ENCODE data around the gene RFFL.

Gene RFFL

GRCh38 chr17:34980681-34981537 lies 82.6 kb downstream of the RFFL start:
- Histone ChIP-seq H3K9ac (ENCODE audit: insufficient read length, low read depth) (peak overlapping the region; percentile 94), H3K27me3 (ENCODE audit: insufficient read depth, insufficient read length) (no peaks in the 10 kb centered on the region), H3K4me1 (ENCODE audit: insufficient read depth, insufficient read length) (no peaks in the 10 kb centered on the region), H3K36me3 (ENCODE audit: insufficient read depth, insufficient read length, low read length) (peaks cover 34% of the 10 kb centered on the region), H3K4me3 (ENCODE audit: insufficient read length, low read depth) (peak overlapping the region; percentile 77), H3K9me3 (ENCODE audit: insufficient read depth, low read length) (no peaks in the 10 kb centered on the region)
- DNase-seq (ENCODE audit: low read depth, low spot score), result peak; percentile 57
- TF ChIP-seq SUZ12 (IDR thresholded peaks at IDR 0.05; ENCODE audit: extremely low read depth, insufficient read depth, insufficient read length) (no peak), YY1 (IDR thresholded peaks at IDR 0.05; ENCODE audit: insufficient read depth, insufficient read length) (no peak), ZNF274 (IDR thresholded peaks at IDR 0.05; ENCODE audit: low read depth, low read length) (no peak)

GRCh38 chr17:34980353-34980680 lies 83.2 kb downstream of the RFFL start, which contains the start of gene LIG3:
TSS of gene LIG3 (plus strand) at chr17:34980512. CDS start at chr17:34983006, 2,494 bp downstream.
- Histone ChIP-seq H3K36me3 (ENCODE audit: insufficient read depth, insufficient read length, low read length) (peaks cover 28% of the 10 kb centered on the region), H3K9me3 (ENCODE audit: insufficient read depth, low read length) (no peaks in the 10 kb centered on the region), H3K27me3 (ENCODE audit: insufficient read depth, insufficient read length) (no peaks in the 10 kb centered on the region), H3K4me3 (ENCODE audit: insufficient read length, low read depth) (peak within 1 kb of the TSS; percentile 77), H3K4me1 (ENCODE audit: insufficient read depth, insufficient read length) (no peaks in the 10 kb centered on the region), H3K9ac (ENCODE audit: insufficient read length, low read depth) (peak within 1 kb of the TSS; percentile 94)
- DNase-seq (ENCODE audit: low read depth, low spot score), result peak; percentile 84
- no peak for TF ChIP-seq ZNF274 (IDR thresholded peaks at IDR 0.05; ENCODE audit: low read depth, low read length)
- no peak for TF ChIP-seq SUZ12 (IDR thresholded peaks at IDR 0.05; ENCODE audit: extremely low read depth, insufficient read depth, insufficient read length)
- TF ChIP-seq YY1 (IDR thresholded peaks at IDR 0.05; ENCODE audit: insufficient read depth, insufficient read length), result no peak

GRCh38 chr17:34979650-34980352 lies 83.7 kb downstream of the RFFL start:
- TF ChIP-seq SUZ12 (IDR thresholded peaks at IDR 0.05; ENCODE audit: extremely low read depth, insufficient read depth, insufficient read length), result no peak
- TF ChIP-seq YY1 (IDR thresholded peaks at IDR 0.05; ENCODE audit: insufficient read depth, insufficient read length), result no peak
- TF ChIP-seq ZNF274 (IDR thresholded peaks at IDR 0.05; ENCODE audit: low read depth, low read length), result no peak
- Histone ChIP-seq H3K36me3 (ENCODE audit: insufficient read depth, insufficient read length, low read length) (peaks cover 23% of the 10 kb centered on the region), H3K4me3 (ENCODE audit: insufficient read length, low read depth) (peak overlapping the region; percentile 77), H3K9ac (ENCODE audit: insufficient read length, low read depth) (peak overlapping the region; percentile 94), H3K27me3 (ENCODE audit: insufficient read depth, insufficient read length) (no peaks in the 10 kb centered on the region), H3K9me3 (ENCODE audit: insufficient read depth, low read length) (no peaks in the 10 kb centered on the region), H3K4me1 (ENCODE audit: insufficient read depth, insufficient read length) (no peaks in the 10 kb centered on the region)
- DNase-seq (ENCODE audit: low read depth, low spot score), result no peak

- Histone ChIP-seq H3K4me1 (ENCODE audit: insufficient read depth, insufficient read length) (no peaks in the 10 kb centered on the region), H3K9ac (ENCODE audit: insufficient read length, low read depth) (peak overlapping the region; percentile 53), H3K4me3 (ENCODE audit: insufficient read length, low read depth) (no peak overlapping the region), H3K27me3 (ENCODE audit: insufficient read depth, insufficient read length) (no peaks in the 10 kb centered on the region), H3K9me3 (ENCODE audit: insufficient read depth, low read length) (no peaks in the 10 kb centered on the region), H3K36me3 (ENCODE audit: insufficient read depth, insufficient read length, low read length) (peaks cover 20% of the 10 kb centered on the region)
- TF ChIP-seq ZNF274 (IDR thresholded peaks at IDR 0.05; ENCODE audit: low read depth, low read length) (no peak), SUZ12 (IDR thresholded peaks at IDR 0.05; ENCODE audit: extremely low read depth, insufficient read depth, insufficient read length) (no peak), YY1 (IDR thresholded peaks at IDR 0.05; ENCODE audit: insufficient read depth, insufficient read length) (no peak)
- DNase-seq (ENCODE audit: low read depth, low spot score), result no peak
Measured at GRCh38 chr17:34979153-34979552, 84.4 kb downstream of the RFFL start.

DNA sequence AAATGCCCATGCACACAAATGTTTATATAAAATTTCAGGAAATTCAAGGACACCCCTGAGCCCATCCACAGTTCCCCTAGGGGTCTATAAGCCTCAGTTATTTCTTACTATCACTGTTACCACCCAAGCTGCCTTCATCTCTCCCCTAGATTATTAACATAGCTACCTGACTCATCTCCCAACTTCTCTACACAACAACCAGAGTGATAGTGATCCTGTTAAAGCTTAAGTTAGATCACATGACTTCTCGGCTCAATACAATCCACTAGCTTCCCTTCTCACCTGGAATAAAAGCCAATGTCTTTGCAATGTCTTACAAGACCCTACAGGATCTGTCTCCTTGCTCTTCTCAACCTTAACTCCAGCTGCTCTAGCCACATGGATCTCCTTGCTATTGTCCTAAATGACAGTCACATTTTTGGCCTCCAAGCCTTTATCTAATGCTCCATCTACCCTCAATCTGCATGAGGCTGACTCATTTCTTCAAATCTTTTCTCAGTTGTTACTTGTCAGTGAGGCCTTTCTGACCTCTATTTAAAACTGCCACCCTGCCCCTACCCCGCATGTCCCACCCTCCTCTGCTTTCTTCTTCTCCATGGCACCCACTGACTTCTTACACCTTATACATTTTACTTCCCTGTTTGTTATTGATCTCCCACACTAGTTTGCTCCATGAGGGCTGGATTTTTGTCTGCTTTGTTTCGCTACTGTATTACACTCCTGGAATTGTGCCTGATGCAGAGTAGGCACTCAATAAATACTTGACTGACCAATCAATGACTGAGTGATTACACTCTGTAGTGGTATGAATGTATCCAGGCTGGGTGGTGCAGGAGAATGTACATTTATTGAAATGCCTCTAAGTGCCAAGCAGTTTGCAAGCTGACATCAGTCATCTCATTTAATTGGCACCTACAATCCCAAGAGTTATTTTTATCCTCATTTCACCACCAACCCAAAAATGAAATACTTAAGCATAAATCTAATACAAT lies 88.4 kb downstream of the RFFL start:
- Histone ChIP-seq H3K4me1 (ENCODE audit: insufficient read depth, insufficient read length) (no peaks in the 10 kb centered on the region), H3K9me3 (ENCODE audit: insufficient read depth, low read length) (no peaks in the 10 kb centered on the region), H3K27me3 (ENCODE audit: insufficient read depth, insufficient read length) (no peaks in the 10 kb centered on the region), H3K36me3 (ENCODE audit: insufficient read depth, insufficient read length, low read length) (no peaks in the 10 kb centered on the region), H3K9ac (ENCODE audit: insufficient read length, low read depth) (no peak overlapping the region), H3K4me3 (ENCODE audit: insufficient read length, low read depth) (no peak overlapping the region)
- no peak for DNase-seq (ENCODE audit: low read depth, low spot score)
- no peak for TF ChIP-seq ZNF274 (IDR thresholded peaks at IDR 0.05; ENCODE audit: low read depth, low read length)
- TF ChIP-seq SUZ12 (IDR thresholded peaks at IDR 0.05; ENCODE audit: extremely low read depth, insufficient read depth, insufficient read length), result no peak
- no peak for TF ChIP-seq YY1 (IDR thresholded peaks at IDR 0.05; ENCODE audit: insufficient read depth, insufficient read length)

GRCh38 chr17:34974179-34974578 lies 89.3 kb downstream of the RFFL start:
- Histone ChIP-seq H3K9me3 (ENCODE audit: insufficient read depth, low read length) (no peaks in the 10 kb centered on the region), H3K4me3 (ENCODE audit: insufficient read length, low read depth) (no peak overlapping the region), H3K4me1 (ENCODE audit: insufficient read depth, insufficient read length) (no peaks in the 10 kb centered on the region), H3K27me3 (ENCODE audit: insufficient read depth, insufficient read length) (no peaks in the 10 kb centered on the region), H3K9ac (ENCODE audit: insufficient read length, low read depth) (no peak overlapping the region), H3K36me3 (ENCODE audit: insufficient read depth, insufficient read length, low read length) (peaks cover 1% of the 10 kb centered on the region)
- no peak for DNase-seq (ENCODE audit: low read depth, low spot score)
- no peak for TF ChIP-seq SUZ12 (IDR thresholded peaks at IDR 0.05; ENCODE audit: extremely low read depth, insufficient read depth, insufficient read length)
- TF ChIP-seq ZNF274 (IDR thresholded peaks at IDR 0.05; ENCODE audit: low read depth, low read length), result no peak
- no peak for TF ChIP-seq YY1 (IDR thresholded peaks at IDR 0.05; ENCODE audit: insufficient read depth, insufficient read length)

Data from NT2/D1 (cell line).